Activated B cell treated with CpG ODN at 0.5 μM for 24 hours (primary cell): ENCODE data around the gene PARVA. TPM values are rescaled to one million over a fixed set of nuclear protein-coding genes. Genes with fewer than 3 reads are reported as not detected.

ENCODE experiments used
- ATAC-seq: fragments of 200-7000 bp; cut with Tn5 transposase; one replicate; pipeline ENCODE4 v1.10.0; 2021; ENCODE audit warnings: low read depth, mild to moderate bottlenecking, moderate library complexity
- CTCF ChIA-PET: fragments of 350-600 bp; sonication (Branson Sonifier 250); formaldehyde crosslinking; loops from one replicate; lab custom pipeline; 2021; ENCODE audit warnings: antibody characterized with exemption; lab: Charles Lee
- POLR2A ChIA-PET: fragments of 350-600 bp; sonication (Branson Sonifier 250); formaldehyde crosslinking; loops from one replicate; lab custom pipeline; 2021; ENCODE audit warnings: antibody characterized with exemption; lab: Charles Lee
- DNase-seq: peaks from one replicate; pipeline ENCODE4 v3.0.0; 2022
- H3K27ac Mint-ChIP-seq: one replicate; pipeline ENCODE4 v1.8.0; 2020; ENCODE audit warnings: mixed read lengths
- H3K27me3 Mint-ChIP-seq: one replicate; pipeline ENCODE4 v1.8.0; 2021; ENCODE audit warnings: mixed read lengths
- H3K36me3 Mint-ChIP-seq: one replicate; pipeline ENCODE4 v1.8.0; 2021; ENCODE audit warnings: low read depth, mixed read lengths
- H3K4me1 Mint-ChIP-seq: one replicate; pipeline ENCODE4 v1.8.0; 2021; ENCODE audit warnings: mixed read lengths
- H3K4me3 Mint-ChIP-seq: one replicate; pipeline ENCODE4 v1.8.0; 2020; ENCODE audit warnings: mild to moderate bottlenecking, mixed read lengths
- H3K9me3 Mint-ChIP-seq: one replicate; pipeline ENCODE4 v1.8.0; 2020; ENCODE audit warnings: mixed read lengths
- intact Hi-C: fragments of 100-400 bp; cut with micrococcal nuclease; formaldehyde crosslinking; loops from one replicate; pipeline ENCODE4 v1.15.1; 2024
- total RNA-seq: library from RNA; stranded (reverse); gene quantifications from 2 replicates; pipeline ENCODE4 v1.2.3, GENCODE V29; 2022
- TF ChIP-seq, protein P1 (sequence below): fragments of 200-600 bp; IDR thresholded peaks from one replicate; pipeline ENCODE4 v1.8.0; 2022; ENCODE audit warnings: antibody characterized with exemption, mild to moderate bottlenecking

PARVA gene
- total RNA-seq, 1 donor from 2014 or later, result not detected

DNA sequence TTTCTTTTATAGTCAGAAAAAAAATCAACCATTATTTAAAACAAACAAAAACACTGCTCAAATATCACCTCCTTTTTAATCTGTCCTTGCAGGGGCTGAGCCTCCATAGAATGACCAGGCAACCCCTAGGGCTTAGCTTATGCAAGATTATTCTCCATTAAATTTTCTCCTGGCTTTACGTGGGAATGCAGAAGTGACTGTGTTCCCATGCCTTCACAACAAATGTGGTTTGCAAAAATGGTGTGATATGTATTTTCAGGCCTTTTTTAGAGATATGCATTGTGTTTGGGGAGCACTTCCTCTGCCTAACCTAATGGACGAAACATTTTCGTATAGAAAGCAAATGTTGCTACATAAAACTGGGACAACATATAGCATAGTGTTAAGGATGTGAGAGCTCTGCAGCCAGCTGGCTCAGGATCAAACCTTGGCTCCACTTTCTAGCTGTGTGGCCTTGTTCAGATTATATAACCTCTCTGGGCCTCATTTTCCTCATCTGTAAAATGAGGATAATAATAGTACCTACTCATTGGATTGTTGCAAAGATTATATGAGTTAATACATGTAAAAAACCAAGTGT, 82.6 kb downstream of the PARVA start:
- ChIA-PET POLR2A (no interaction called here), CTCF (no interaction called here)
- no peaks in the 10 kb centered on the region for H3K4me1 Mint-ChIP-seq
- H3K4me3 Mint-ChIP-seq, result no peak overlapping the region
- DNase-seq (no peak), ATAC-seq (no peak)
- no peak overlapping the region for H3K27ac Mint-ChIP-seq
- peaks cover 3% of the 10 kb centered on the region for H3K9me3 Mint-ChIP-seq
- H3K27me3 Mint-ChIP-seq, result no peaks in the 10 kb centered on the region
- no peaks in the 10 kb centered on the region for H3K36me3 Mint-ChIP-seq
- intact Hi-C loops, result no loop called here
- TF ChIP-seq, protein P1, sequence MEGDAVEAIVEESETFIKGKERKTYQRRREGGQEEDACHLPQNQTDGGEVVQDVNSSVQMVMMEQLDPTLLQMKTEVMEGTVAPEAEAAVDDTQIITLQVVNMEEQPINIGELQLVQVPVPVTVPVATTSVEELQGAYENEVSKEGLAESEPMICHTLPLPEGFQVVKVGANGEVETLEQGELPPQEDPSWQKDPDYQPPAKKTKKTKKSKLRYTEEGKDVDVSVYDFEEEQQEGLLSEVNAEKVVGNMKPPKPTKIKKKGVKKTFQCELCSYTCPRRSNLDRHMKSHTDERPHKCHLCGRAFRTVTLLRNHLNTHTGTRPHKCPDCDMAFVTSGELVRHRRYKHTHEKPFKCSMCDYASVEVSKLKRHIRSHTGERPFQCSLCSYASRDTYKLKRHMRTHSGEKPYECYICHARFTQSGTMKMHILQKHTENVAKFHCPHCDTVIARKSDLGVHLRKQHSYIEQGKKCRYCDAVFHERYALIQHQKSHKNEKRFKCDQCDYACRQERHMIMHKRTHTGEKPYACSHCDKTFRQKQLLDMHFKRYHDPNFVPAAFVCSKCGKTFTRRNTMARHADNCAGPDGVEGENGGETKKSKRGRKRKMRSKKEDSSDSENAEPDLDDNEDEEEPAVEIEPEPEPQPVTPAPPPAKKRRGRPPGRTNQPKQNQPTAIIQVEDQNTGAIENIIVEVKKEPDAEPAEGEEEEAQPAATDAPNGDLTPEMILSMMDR, result no peak

DNA sequence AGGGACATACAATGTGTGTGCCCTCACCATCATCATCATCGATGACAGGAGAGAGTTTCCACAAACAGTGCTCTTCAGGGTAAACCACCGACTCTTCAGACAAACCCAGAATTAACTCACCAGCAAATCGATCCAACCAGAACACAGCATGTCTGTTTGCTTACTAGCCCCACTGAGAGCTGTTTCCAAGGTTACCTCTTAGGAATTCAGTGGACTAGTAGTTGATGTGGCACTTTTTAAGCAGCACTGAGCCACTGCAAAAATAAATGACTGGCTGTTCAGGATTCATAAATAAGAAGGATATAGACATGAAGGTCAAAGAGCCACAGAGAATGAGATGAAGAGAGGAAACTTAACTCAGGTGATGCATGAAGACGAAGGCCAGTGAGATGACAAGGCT, 83.1 kb downstream of the PARVA start:
- TF ChIP-seq, protein P1, result no peak
- ChIA-PET POLR2A (no interaction called here), CTCF (no interaction called here)
- Mint-ChIP-seq H3K4me1 (no peaks in the 10 kb centered on the region), H3K27me3 (no peaks in the 10 kb centered on the region), H3K36me3 (no peaks in the 10 kb centered on the region), H3K27ac (no peak overlapping the region), H3K9me3 (peaks cover 3% of the 10 kb centered on the region), H3K4me3 (no peak overlapping the region)
- ATAC-seq, result no peak
- intact Hi-C loops, result no loop called here
- no peak for DNase-seq

DNA sequence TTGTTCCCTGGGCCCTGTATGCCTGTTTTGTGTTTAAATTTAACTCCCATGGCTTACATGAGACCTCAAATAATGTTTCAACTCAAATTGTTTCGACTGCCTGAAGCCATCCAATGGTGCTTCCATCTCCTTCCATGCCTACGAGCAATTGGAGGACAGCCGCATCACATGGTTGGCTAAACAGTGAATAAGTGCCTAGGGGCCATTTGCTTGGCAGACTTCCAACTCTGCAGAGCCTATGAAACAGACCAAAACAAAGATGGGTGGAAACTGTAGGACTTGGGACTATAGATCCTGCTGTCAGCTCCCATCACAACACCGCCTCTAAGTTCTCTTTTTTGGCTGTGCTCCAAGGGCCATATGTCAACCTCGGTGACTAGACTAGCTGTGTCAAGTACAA, 84.1 kb downstream of the PARVA start:
- no peak for DNase-seq
- Mint-ChIP-seq H3K9me3 (peaks cover 3% of the 10 kb centered on the region), H3K4me1 (no peaks in the 10 kb centered on the region), H3K4me3 (no peak overlapping the region), H3K27me3 (no peaks in the 10 kb centered on the region), H3K27ac (no peak overlapping the region), H3K36me3 (no peaks in the 10 kb centered on the region)
- no peak for ATAC-seq
- intact Hi-C loops, result no loop called here
- TF ChIP-seq, protein P1, result no peak
- ChIA-PET POLR2A (no interaction called here), CTCF (no interaction called here)

DNA sequence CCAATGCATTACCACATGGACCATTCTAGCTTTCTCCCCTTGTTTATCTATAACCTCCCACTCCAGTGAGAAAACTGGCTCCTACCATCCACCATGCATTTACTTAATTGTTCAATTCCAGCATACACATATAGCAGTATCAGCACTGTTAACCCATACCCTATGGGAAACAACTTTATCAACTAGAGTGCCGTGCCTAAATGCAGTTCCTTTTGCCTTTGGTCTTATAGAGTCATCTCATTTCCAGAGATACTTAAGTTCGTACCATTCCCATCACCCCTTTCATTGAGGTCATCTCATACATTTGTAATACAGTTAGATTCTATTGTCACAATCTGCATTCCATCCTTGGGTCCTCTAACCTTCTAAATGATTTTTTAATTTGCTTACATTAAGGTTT, 86.9 kb downstream of the PARVA start:
- intact Hi-C loops, result no loop called here
- ChIA-PET CTCF (no interaction called here), POLR2A (no interaction called here)
- ATAC-seq, result no peak
- no peaks in the 10 kb centered on the region for H3K36me3 Mint-ChIP-seq
- DNase-seq, result no peak
- H3K4me3 Mint-ChIP-seq, result no peak overlapping the region
- TF ChIP-seq, protein P1, result no peak
- no peaks in the 10 kb centered on the region for H3K27me3 Mint-ChIP-seq
- peaks cover 3% of the 10 kb centered on the region for H3K9me3 Mint-ChIP-seq
- H3K4me1 Mint-ChIP-seq, result no peaks in the 10 kb centered on the region
- no peak overlapping the region for H3K27ac Mint-ChIP-seq

DNA sequence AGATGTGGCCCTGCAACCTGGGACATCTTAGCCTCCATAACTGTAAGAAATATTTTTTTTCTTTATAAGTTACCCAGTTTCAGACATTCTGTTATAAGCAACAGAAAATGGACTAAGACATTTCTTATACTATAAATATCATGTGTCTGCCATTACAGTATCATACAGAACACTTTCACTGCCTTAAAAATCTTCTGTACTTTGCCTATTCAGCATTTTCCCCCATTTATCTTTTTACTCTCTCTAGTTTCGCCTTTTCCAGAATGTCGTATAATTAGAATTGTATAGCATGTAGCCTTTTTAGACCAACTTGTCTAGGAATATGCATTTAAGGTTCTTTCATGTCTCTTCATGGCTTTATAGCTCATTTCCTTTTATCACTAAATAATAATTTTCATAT, 88.0 kb downstream of the PARVA start:
- Mint-ChIP-seq H3K9me3 (peaks cover 3% of the 10 kb centered on the region), H3K27me3 (no peaks in the 10 kb centered on the region), H3K4me1 (no peaks in the 10 kb centered on the region), H3K36me3 (no peaks in the 10 kb centered on the region), H3K4me3 (no peak overlapping the region), H3K27ac (no peak overlapping the region)
- TF ChIP-seq, protein P1, result no peak
- intact Hi-C loops, result no loop called here
- CTCF ChIA-PET, result no interaction called here
- no peak for DNase-seq
- no peak for ATAC-seq
- POLR2A ChIA-PET, result no interaction called here
